Measurements from ENCODE around the gene CCL4. TPM values are rescaled to one million over a fixed set of nuclear protein-coding genes. Genes with fewer than 3 reads are reported as not detected.
"Not testable (repeated sequence)": the region's sequence is repeated elsewhere in the genome, so short reads cannot be mapped to it uniquely, and the experiment has no call there.

The CCL4 gene
- total RNA-seq, 1 experiment from 2014 or later = 7.6 TPM

DNA sequence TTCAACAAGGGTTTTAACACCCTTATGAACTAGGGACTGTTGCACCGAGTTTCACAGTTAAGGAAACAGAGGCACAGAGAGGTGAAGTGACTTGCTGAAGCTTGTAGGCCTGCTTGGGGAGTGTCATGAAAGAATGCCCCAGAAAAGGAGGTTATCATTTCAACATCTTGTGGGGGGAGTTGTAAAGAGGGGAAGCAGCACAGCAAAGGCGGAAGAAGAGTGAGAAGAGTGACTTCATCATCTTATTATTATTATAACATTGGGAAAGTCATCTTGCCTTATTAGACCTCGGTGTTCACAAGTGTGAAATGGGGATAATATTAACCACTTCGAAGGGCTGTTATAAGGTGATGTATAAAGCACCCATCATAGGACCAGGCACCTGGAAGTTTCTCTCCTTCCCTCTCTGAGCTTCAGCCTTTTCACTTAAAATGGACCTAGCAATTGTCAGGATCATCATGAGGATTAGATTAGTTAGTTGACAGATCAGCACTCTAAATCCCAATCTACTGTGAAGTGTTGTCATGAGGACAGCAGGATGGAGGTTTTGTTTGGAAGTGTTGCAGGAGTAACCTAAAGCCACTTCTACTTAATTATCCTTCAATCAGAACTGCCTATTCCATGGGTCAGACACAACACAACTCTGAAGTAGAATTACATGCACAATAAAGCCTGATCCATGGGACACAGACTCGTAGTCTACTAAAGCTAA, 2.3 kb downstream of the CCL4 start:
- Histone ChIP-seq H3K4me2 (ENCODE audit: low read depth, low read length, poor library complexity, severe bottlenecking) (no peak overlapping the region), H3K4me1 (ENCODE audit: low read length) (peaks cover 34% of the 10 kb centered on the region), H3K9me2 (replicated peaks; ENCODE audit: insufficient read depth, low read length) (no peaks in the 10 kb centered on the region), H3K4me3 (ENCODE audit: low read length) (no peak overlapping the region), H3K79me2 (ENCODE audit: low read length) (no peaks in the 10 kb centered on the region), H2AFZ (ENCODE audit: low read length) (no peak overlapping the region), H3K36me3 (ENCODE audit: insufficient read depth, low read length) (no peaks in the 10 kb centered on the region), H3K27me3 (ENCODE audit: low read length) (no peaks in the 10 kb centered on the region), H3K27ac (ENCODE audit: low read length) (no peak overlapping the region), H3K9me3 (ENCODE audit: low read length) (no peaks in the 10 kb centered on the region), H4K20me1 (ENCODE audit: insufficient read depth, low read depth, low read length) (no peaks in the 10 kb centered on the region), H3K9ac (ENCODE audit: low read length) (no peak overlapping the region)
- no peak for DNase-seq

GRCh38 chr17:36106493-36106835, 2.8 kb downstream of the CCL4 start:
- Histone ChIP-seq H3K36me3 (ENCODE audit: insufficient read depth, low read length) (no peaks in the 10 kb centered on the region), H3K4me3 (ENCODE audit: low read length) (no peak overlapping the region), H3K4me2 (ENCODE audit: low read depth, low read length, poor library complexity, severe bottlenecking) (no peak overlapping the region), H3K9ac (ENCODE audit: low read length) (no peak overlapping the region), H2AFZ (ENCODE audit: low read length) (no peak overlapping the region), H3K4me1 (ENCODE audit: low read length) (peaks cover 34% of the 10 kb centered on the region), H3K9me3 (ENCODE audit: low read length) (no peaks in the 10 kb centered on the region), H3K79me2 (ENCODE audit: low read length) (no peaks in the 10 kb centered on the region), H4K20me1 (ENCODE audit: insufficient read depth, low read depth, low read length) (no peaks in the 10 kb centered on the region), H3K9me2 (replicated peaks; ENCODE audit: insufficient read depth, low read length) (no peaks in the 10 kb centered on the region), H3K27ac (ENCODE audit: low read length) (no peak overlapping the region), H3K27me3 (ENCODE audit: low read length) (no peaks in the 10 kb centered on the region)
- no peak for DNase-seq

DNA sequence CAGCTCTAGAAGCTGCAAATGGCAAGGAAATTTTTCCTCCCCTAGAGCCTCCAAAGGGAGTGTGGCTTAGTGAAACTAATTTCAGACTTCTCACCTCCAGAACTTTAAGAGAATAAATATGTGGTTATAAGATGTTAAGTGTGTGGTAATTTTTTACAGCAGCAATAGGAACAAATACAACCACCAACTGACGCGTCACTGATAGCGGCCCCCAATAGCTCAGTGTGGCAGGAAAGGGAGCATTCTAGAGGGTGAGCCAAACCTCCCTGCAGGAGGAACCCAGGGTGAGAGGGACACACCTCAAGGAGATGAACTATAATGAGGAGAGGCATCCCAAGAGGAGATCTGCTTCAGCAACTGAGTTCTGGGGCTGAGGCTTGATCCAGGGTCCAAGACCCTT, 4.0 kb downstream of the CCL4 start:
- peaks cover 28% of the 10 kb centered on the region for H3K4me1 ChIP-seq (ENCODE audit: low read length)
- H3K27ac ChIP-seq (ENCODE audit: low read length) = no peak overlapping the region
- H3K36me3 ChIP-seq (ENCODE audit: insufficient read depth, low read length) = no peaks in the 10 kb centered on the region

GRCh38 chr17:36108265-36108664, 4.6 kb downstream of the CCL4 start:
- not testable (repeated sequence) for H3K9me2 ChIP-seq (replicated peaks; ENCODE audit: insufficient read depth, low read length); H3K4me2 ChIP-seq (ENCODE audit: low read depth, low read length, poor library complexity, severe bottlenecking); H3K27me3 ChIP-seq (ENCODE audit: low read length); H3K9me3 ChIP-seq (ENCODE audit: low read length); H3K4me3 ChIP-seq (ENCODE audit: low read length); H4K20me1 ChIP-seq (ENCODE audit: insufficient read depth, low read depth, low read length); DNase-seq; H3K79me2 ChIP-seq (ENCODE audit: low read length); H3K36me3 ChIP-seq (ENCODE audit: insufficient read depth, low read length); H2AFZ ChIP-seq (ENCODE audit: low read length); H3K9ac ChIP-seq (ENCODE audit: low read length); H3K27ac ChIP-seq (ENCODE audit: low read length)
- H3K4me1 ChIP-seq (ENCODE audit: low read length) = peaks cover 22% of the 10 kb centered on the region

More for the DNA sequence above, 4.0 kb downstream of the CCL4 start:
- H3K9ac ChIP-seq (ENCODE audit: low read length) = no peak overlapping the region
- no peak overlapping the region for H2AFZ ChIP-seq (ENCODE audit: low read length)
- H3K9me3 ChIP-seq (ENCODE audit: low read length) = no peaks in the 10 kb centered on the region
- H3K4me3 ChIP-seq (ENCODE audit: low read length) = no peak overlapping the region
- H4K20me1 ChIP-seq (ENCODE audit: insufficient read depth, low read depth, low read length) = no peaks in the 10 kb centered on the region
- H3K9me2 ChIP-seq (replicated peaks; ENCODE audit: insufficient read depth, low read length) = no peaks in the 10 kb centered on the region
- no peaks in the 10 kb centered on the region; the same call in 1 of the 2 replicates for H3K27me3 ChIP-seq (ENCODE audit: low read length)
- no peaks in the 10 kb centered on the region for H3K79me2 ChIP-seq (ENCODE audit: low read length)
- DNase-seq = no peak
- no peak overlapping the region for H3K4me2 ChIP-seq (ENCODE audit: low read depth, low read length, poor library complexity, severe bottlenecking)

GRCh38 chr17:36111068-36111490, 7.5 kb downstream of the CCL4 start:
- no peak overlapping the region for H3K4me3 ChIP-seq (ENCODE audit: low read length)
- no peaks in the 10 kb centered on the region for H3K9me3 ChIP-seq (ENCODE audit: low read length)
- H3K4me2 ChIP-seq (ENCODE audit: low read depth, low read length, poor library complexity, severe bottlenecking) = no peak overlapping the region
- H3K27ac ChIP-seq (ENCODE audit: low read length) = no peak overlapping the region
- DNase-seq = no peak
- no peaks in the 10 kb centered on the region for H3K79me2 ChIP-seq (ENCODE audit: low read length)
- H3K9me2 ChIP-seq (replicated peaks; ENCODE audit: insufficient read depth, low read length) = no peaks in the 10 kb centered on the region
- no peak overlapping the region for H3K9ac ChIP-seq (ENCODE audit: low read length)
- no peak overlapping the region for H2AFZ ChIP-seq (ENCODE audit: low read length)
- H3K4me1 ChIP-seq (ENCODE audit: low read length) = peaks cover 3% of the 10 kb centered on the region; the same call in 1 of the 2 replicates
- H3K27me3 ChIP-seq (ENCODE audit: low read length) = no peaks in the 10 kb centered on the region; the same call in 1 of the 2 replicates
- H4K20me1 ChIP-seq (ENCODE audit: insufficient read depth, low read depth, low read length) = no peaks in the 10 kb centered on the region
- no peaks in the 10 kb centered on the region for H3K36me3 ChIP-seq (ENCODE audit: insufficient read depth, low read length)

- no peak overlapping the region for H3K4me3 ChIP-seq (ENCODE audit: low read length)
- H3K79me2 ChIP-seq (ENCODE audit: low read length) = no peaks in the 10 kb centered on the region
- no peaks in the 10 kb centered on the region for H3K36me3 ChIP-seq (ENCODE audit: insufficient read depth, low read length)
- no peaks in the 10 kb centered on the region for H3K9me2 ChIP-seq (replicated peaks; ENCODE audit: insufficient read depth, low read length)
- no peak overlapping the region for H3K4me2 ChIP-seq (ENCODE audit: low read depth, low read length, poor library complexity, severe bottlenecking)
- H3K9me3 ChIP-seq (ENCODE audit: low read length) = no peaks in the 10 kb centered on the region
- no peak overlapping the region for H2AFZ ChIP-seq (ENCODE audit: low read length)
- DNase-seq = no peak
- no peaks in the 10 kb centered on the region; the same call in 1 of the 2 replicates for H3K27me3 ChIP-seq (ENCODE audit: low read length)
- H4K20me1 ChIP-seq (ENCODE audit: insufficient read depth, low read depth, low read length) = no peaks in the 10 kb centered on the region
- H3K9ac ChIP-seq (ENCODE audit: low read length) = no peak overlapping the region
- H3K4me1 ChIP-seq (ENCODE audit: low read length) = no peaks in the 10 kb centered on the region
- H3K27ac ChIP-seq (ENCODE audit: low read length) = no peak overlapping the region
These were observed 8.9 kb downstream of the CCL4 start for GRCh38 chr17:36112572-36112971.

GRCh38 chr17:36113131-36113530, 9.5 kb downstream of the CCL4 start:
- H3K9ac ChIP-seq (ENCODE audit: low read length); H3K36me3 ChIP-seq (ENCODE audit: insufficient read depth, low read length); H3K4me2 ChIP-seq (ENCODE audit: low read depth, low read length, poor library complexity, severe bottlenecking); DNase-seq; H3K27me3 ChIP-seq (ENCODE audit: low read length); H2AFZ ChIP-seq (ENCODE audit: low read length); H3K9me3 ChIP-seq (ENCODE audit: low read length); H3K27ac ChIP-seq (ENCODE audit: low read length); H3K79me2 ChIP-seq (ENCODE audit: low read length); H3K9me2 ChIP-seq (replicated peaks; ENCODE audit: insufficient read depth, low read length); H4K20me1 ChIP-seq (ENCODE audit: insufficient read depth, low read depth, low read length); H3K4me3 ChIP-seq (ENCODE audit: low read length); H3K4me1 ChIP-seq (ENCODE audit: low read length): not testable (repeated sequence)

DNA sequence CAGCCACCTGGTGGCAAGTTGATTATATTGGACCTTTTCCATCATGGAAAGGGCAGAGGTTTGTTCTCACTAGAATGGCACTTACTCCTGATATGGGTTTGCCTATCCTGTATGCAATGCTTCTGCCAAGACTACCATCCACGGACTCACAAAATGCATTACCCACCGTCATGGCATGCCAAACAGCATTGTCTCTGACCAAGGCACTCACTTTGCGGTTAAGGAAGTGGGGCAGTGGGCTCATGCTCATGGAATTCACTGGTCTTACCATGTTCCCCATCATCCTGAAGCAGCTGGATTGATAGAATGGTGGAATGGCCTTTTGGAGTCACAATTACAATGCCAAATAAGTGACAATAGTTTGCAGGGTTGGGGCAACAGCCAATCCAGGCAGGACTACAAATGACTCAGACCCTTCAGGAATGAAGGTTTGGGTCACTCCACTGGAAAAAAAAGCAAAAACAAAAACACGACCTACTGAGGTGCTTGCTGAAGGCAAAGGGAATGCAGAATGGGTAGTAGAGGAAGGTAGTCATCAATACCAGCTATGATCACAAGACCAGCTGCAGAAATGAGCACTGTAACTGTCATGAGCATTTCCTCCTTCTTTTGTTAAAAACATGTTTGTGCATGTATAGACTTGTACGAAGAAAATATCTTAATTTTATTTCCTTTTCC, 11.5 kb downstream of the CCL4 start:
- H3K36me3 ChIP-seq (ENCODE audit: insufficient read depth, low read length); H3K9me2 ChIP-seq (replicated peaks; ENCODE audit: insufficient read depth, low read length); H3K4me1 ChIP-seq (ENCODE audit: low read length); H3K79me2 ChIP-seq (ENCODE audit: low read length); H3K27me3 ChIP-seq (ENCODE audit: low read length); H3K9ac ChIP-seq (ENCODE audit: low read length); H4K20me1 ChIP-seq (ENCODE audit: insufficient read depth, low read depth, low read length); H3K4me3 ChIP-seq (ENCODE audit: low read length); H2AFZ ChIP-seq (ENCODE audit: low read length); H3K4me2 ChIP-seq (ENCODE audit: low read depth, low read length, poor library complexity, severe bottlenecking); H3K27ac ChIP-seq (ENCODE audit: low read length); H3K9me3 ChIP-seq (ENCODE audit: low read length); DNase-seq: not testable (repeated sequence)
